OCI-LY1 (cell line): ENCODE measurements around the gene SCN1A.
"Not testable (repeated sequence)": the region's sequence is repeated elsewhere in the genome, so short reads cannot be mapped to it uniquely, and the experiment has no call there.

ENCODE experiments used
- H2AFZ ChIP-seq: fragments of 200-600 bp; sonication (generic), shearing (Covaris generic); 2 replicates; pipeline ENCODE4 v1.6.0; 2014; ENCODE audit warnings: antibody characterized with exemption, mild to moderate bottlenecking, low read length
- H3F3A ChIP-seq: fragments of 200-600 bp; sonication (generic), shearing (Covaris generic); 2 replicates; pipeline ENCODE4 v1.6.0; 2014; ENCODE audit warnings: mild to moderate bottlenecking, antibody characterized with exemption, low read length, moderate library complexity; ENCODE audit not compliant: insufficient read depth
- H3K27ac ChIP-seq: fragments of 200-600 bp; sonication (generic); 2 replicates; pipeline ENCODE4 v1.5.1; 2014; ENCODE audit warnings: low read length, mixed run types, mild to moderate bottlenecking, low read depth; ENCODE audit not compliant: poor library complexity, severe bottlenecking
- H3K27me3 ChIP-seq: fragments of 200-600 bp; sonication (generic); 2 replicates; pipeline ENCODE4 v1.6.0; 2014; ENCODE audit warnings: antibody characterized with exemption, mild to moderate bottlenecking, low read length, moderate library complexity; ENCODE audit not compliant: insufficient read depth
- H3K36me3 ChIP-seq: fragments of 200-600 bp; sonication (generic); 2 replicates; pipeline ENCODE4 v1.6.1; 2014; ENCODE audit warnings: mild to moderate bottlenecking, antibody characterized with exemption, low read length, moderate library complexity, mixed read lengths; ENCODE audit not compliant: insufficient read depth
- H3K4me1 ChIP-seq: fragments of 200-600 bp; sonication (generic); 2 replicates; pipeline ENCODE4 v1.5.1; 2014; ENCODE audit warnings: mild to moderate bottlenecking, low read length, moderate library complexity; ENCODE audit not compliant: insufficient read depth, severe bottlenecking
- H3K4me2 ChIP-seq: fragments of 200-600 bp; sonication (generic), shearing (Covaris generic); 2 replicates; pipeline ENCODE4 v1.6.1; 2014; ENCODE audit warnings: low read length
- H3K4me3 ChIP-seq: fragments of 200-600 bp; sonication (generic); 2 replicates; pipeline ENCODE4 v1.5.1; 2014; ENCODE audit warnings: low read length, low read depth, mild to moderate bottlenecking, mixed read lengths; ENCODE audit not compliant: poor library complexity, severe bottlenecking
- H3K79me2 ChIP-seq: fragments of 200-600 bp; shearing (Covaris generic); 2 replicates; pipeline ENCODE4 v1.6.1; 2016; ENCODE audit warnings: mixed run types, low read length, mixed read lengths; ENCODE audit not compliant: insufficient read depth
- H3K9ac ChIP-seq: fragments of 200-600 bp; sonication (generic), shearing (Covaris generic); 2 replicates; pipeline ENCODE4 v1.6.1; 2014; ENCODE audit warnings: mild to moderate bottlenecking, low read length, mixed read lengths
- H3K9me2 ChIP-seq: fragments of 200-600 bp; sonication (generic), shearing (Covaris generic); 2 replicates; pipeline ENCODE4 v1.6.1; 2014; ENCODE audit warnings: low read depth, mild to moderate bottlenecking, low read length, mixed read lengths
- H3K9me3 ChIP-seq: fragments of 200-600 bp; shearing (Covaris generic); 2 replicates; pipeline ENCODE4 v1.6.1; 2014; ENCODE audit warnings: low read length, mixed read lengths
- H4K20me1 ChIP-seq: fragments of 200-600 bp; sonication (generic), shearing (Covaris generic); 2 replicates; pipeline ENCODE4 v1.6.0; 2016; ENCODE audit warnings: mild to moderate bottlenecking, low read length; ENCODE audit not compliant: insufficient read depth
- CTCF ChIP-seq: fragments of 200-600 bp; sonication (generic), shearing (Covaris generic); IDR thresholded peaks from 2 replicates; pipeline ENCODE4 v1.5.1; 2017; ENCODE audit warnings: mild to moderate bottlenecking, antibody characterized with exemption, low read length, moderate library complexity, mixed read lengths
- EZH2 ChIP-seq: fragments of 200-600 bp; sonication (generic), shearing (Covaris generic); IDR thresholded peaks from 2 replicates; pipeline ENCODE4 v1.8.0; 2017; ENCODE audit warnings: borderline replicate concordance, mixed run types, mild to moderate bottlenecking, antibody characterized with exemption, low read length, moderate library complexity, mixed read lengths

The SCN1A gene

GRCh38 chr2:166106431-166107015 lies 21.3 kb downstream of the SCN1A start:
- H3F3A ChIP-seq, result no peaks in the 10 kb centered on the region
- H3K9me2 ChIP-seq, result no peaks in the 10 kb centered on the region
- no peak overlapping the region for H3K4me3 ChIP-seq
- H3K27ac ChIP-seq, result no peak overlapping the region
- no peaks in the 10 kb centered on the region for H3K4me1 ChIP-seq
- no peak overlapping the region for H2AFZ ChIP-seq
- H3K4me2 ChIP-seq, result no peak overlapping the region
- no peaks in the 10 kb centered on the region for H4K20me1 ChIP-seq
- H3K9ac ChIP-seq, result no peak overlapping the region
- no peaks in the 10 kb centered on the region for H3K36me3 ChIP-seq
- H3K27me3 ChIP-seq, result no peaks in the 10 kb centered on the region
- no peaks in the 10 kb centered on the region for H3K9me3 ChIP-seq
- H3K79me2 ChIP-seq, result no peaks in the 10 kb centered on the region
- no peak for TF ChIP-seq EZH2
- TF ChIP-seq CTCF, result peak; percentile 43; the same call in 1 of the 2 replicates

DNA sequence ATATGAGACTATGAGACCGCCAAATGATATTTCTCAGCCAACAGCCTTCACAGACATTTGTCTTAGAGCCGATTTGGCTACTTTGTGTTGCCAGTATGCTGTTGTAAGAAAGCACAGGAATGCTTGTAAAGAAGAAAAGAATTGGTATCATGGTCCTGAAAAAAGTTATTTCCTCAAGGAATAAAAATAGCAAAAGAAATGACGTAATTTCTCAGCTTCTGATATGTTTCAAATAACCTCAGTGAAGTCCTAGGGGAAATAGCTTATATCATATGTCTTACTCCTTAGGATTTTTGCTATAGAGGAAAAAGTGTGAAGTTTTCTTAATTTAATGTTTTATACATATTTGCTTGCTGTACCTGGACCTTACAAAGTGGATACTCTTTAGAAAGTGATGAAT lies 23.0 kb downstream of the SCN1A start:
- Histone ChIP-seq H3K27ac (no peak overlapping the region), H3K9ac (no peak overlapping the region), H3F3A (no peaks in the 10 kb centered on the region), H2AFZ (no peak overlapping the region), H4K20me1 (no peaks in the 10 kb centered on the region), H3K27me3 (no peaks in the 10 kb centered on the region), H3K9me3 (no peaks in the 10 kb centered on the region), H3K9me2 (no peaks in the 10 kb centered on the region), H3K4me1 (no peaks in the 10 kb centered on the region), H3K4me2 (no peak overlapping the region), H3K4me3 (no peak overlapping the region), H3K79me2 (no peaks in the 10 kb centered on the region), H3K36me3 (no peaks in the 10 kb centered on the region)
- no peak for TF ChIP-seq CTCF
- no peak for TF ChIP-seq EZH2

- Histone ChIP-seq H3K9me3 (no peaks in the 10 kb centered on the region), H4K20me1 (no peaks in the 10 kb centered on the region), H3K4me3 (no peak overlapping the region), H3K4me1 (no peaks in the 10 kb centered on the region), H3F3A (no peaks in the 10 kb centered on the region), H3K27ac (no peak overlapping the region), H3K9ac (no peak overlapping the region), H3K36me3 (no peaks in the 10 kb centered on the region), H3K4me2 (no peak overlapping the region), H3K9me2 (no peaks in the 10 kb centered on the region), H3K79me2 (no peaks in the 10 kb centered on the region), H2AFZ (no peak overlapping the region), H3K27me3 (no peaks in the 10 kb centered on the region)
- TF ChIP-seq CTCF (no peak), EZH2 (no peak)
These were observed 23.7 kb downstream of the SCN1A start for GRCh38 chr2:166104084-166104483.

DNA sequence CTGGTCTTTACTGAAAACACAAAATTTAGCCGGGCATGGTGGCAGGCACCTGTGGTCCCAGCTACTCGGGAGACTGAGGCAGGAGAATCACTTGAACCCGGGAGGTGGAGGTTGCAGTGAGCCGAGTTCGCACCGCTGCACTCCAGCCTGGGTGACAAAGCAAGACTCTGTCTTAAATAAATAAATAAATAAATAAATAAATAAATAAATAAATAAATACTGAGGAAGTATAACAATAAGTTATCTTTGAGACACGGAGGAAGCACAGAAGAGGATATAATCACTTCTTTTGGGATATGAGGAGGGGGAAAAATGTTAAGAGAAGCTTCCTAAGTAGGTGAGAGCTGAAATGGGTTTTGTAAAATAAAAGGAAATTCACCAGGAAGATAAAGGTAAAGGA lies 24.5 kb downstream of the SCN1A start:
- not testable (repeated sequence) for H3K36me3 ChIP-seq, H3K9me2 ChIP-seq, H4K20me1 ChIP-seq, H3K9ac ChIP-seq, H3K27me3 ChIP-seq, H3K9me3 ChIP-seq, H3K27ac ChIP-seq, H3F3A ChIP-seq, H3K4me3 ChIP-seq, H3K79me2 ChIP-seq, H3K4me2 ChIP-seq, H3K4me1 ChIP-seq, H2AFZ ChIP-seq
